Activated CD8-positive, alpha-beta T cell treated with anti-CD3 and anti-CD28 coated beads, Interleukin-2, amount 10 ng/mL, durations not matched to agents 7 days and 5 days (primary cell): ENCODE results near the gene ANKS1B. TPM values are rescaled to one million over a fixed set of nuclear protein-coding genes. Genes with fewer than 3 reads are reported as not detected.

ENCODE experiments used
- ATAC-seq: fragments of 150-1000 bp; cut with Tn5 transposase; one replicate; pipeline ENCODE4 v1.10.0; 2021; ENCODE audit warnings: moderate library complexity
- CTCF ChIA-PET: fragments of 350-600 bp; sonication (Branson Sonifier 250); formaldehyde crosslinking; loops from one replicate; lab custom pipeline; 2021; ENCODE audit warnings: antibody characterized with exemption; lab: Charles Lee
- POLR2A ChIA-PET: fragments of 350-600 bp; sonication (Branson Sonifier 250); formaldehyde crosslinking; loops from one replicate; lab custom pipeline; 2021; ENCODE audit warnings: antibody characterized with exemption; lab: Charles Lee
- DNase-seq: peaks from one replicate; pipeline ENCODE4 v3.0.0-alpha.2; 2020
- H3K27ac Mint-ChIP-seq: one replicate; pipeline ENCODE4 v1.8.0; 2021; ENCODE audit warnings: mild to moderate bottlenecking, mixed read lengths
- H3K27me3 Mint-ChIP-seq: one replicate; pipeline ENCODE4 v1.8.0; 2021; ENCODE audit warnings: low read depth, mixed read lengths
- H3K36me3 Mint-ChIP-seq: one replicate; pipeline ENCODE4 v1.8.0; 2021; ENCODE audit warnings: low read depth, mixed read lengths
- H3K4me1 Mint-ChIP-seq: one replicate; pipeline ENCODE4 v1.8.0; 2021; ENCODE audit warnings: low read depth, mixed read lengths
- H3K4me3 Mint-ChIP-seq: one replicate; pipeline ENCODE4 v1.8.0; 2021; ENCODE audit warnings: mild to moderate bottlenecking, mixed read lengths
- H3K9me3 Mint-ChIP-seq: one replicate; pipeline ENCODE4 v1.8.0; 2022; ENCODE audit warnings: mixed read lengths; ENCODE audit not compliant: insufficient read depth
- total RNA-seq, 2 experiments: library from RNA; stranded (reverse); gene quantifications; one replicate each; pipeline ENCODE4 v1.2.3, GENCODE V29; 2021

ANKS1B gene
- total RNA-seq, 2 experiments from 2014 or later: not detected

GRCh38 chr12:98735821-98736220 is 1248.9 kb downstream of the ANKS1B start:
- Mint-ChIP-seq H3K4me3 (no peak overlapping the region), H3K27me3 (no peaks in the 10 kb centered on the region), H3K4me1 (no peaks in the 10 kb centered on the region), H3K9me3 (no peaks in the 10 kb centered on the region), H3K36me3 (peaks cover 11% of the 10 kb centered on the region), H3K27ac (no peak overlapping the region)
- DNase-seq: no peak
- no peak for ATAC-seq
- ChIA-PET CTCF (interaction anchor here (1.2 kb wide), 1 partner anchor 14 kb away, joined by 3 read pairs; no protein-coding TSS in a partner anchor), POLR2A (no interaction called here)

- peaks cover 24% of the 10 kb centered on the region for H3K36me3 Mint-ChIP-seq
- no peaks in the 10 kb centered on the region for H3K27me3 Mint-ChIP-seq
- no peak overlapping the region for H3K27ac Mint-ChIP-seq
- ATAC-seq (no peak), DNase-seq (no peak)
- no peaks in the 10 kb centered on the region for H3K9me3 Mint-ChIP-seq
- ChIA-PET CTCF (interaction anchor here (1.2 kb wide), 1 partner anchor 9 kb away, joined by 3 read pairs; no protein-coding TSS in a partner anchor), POLR2A (no interaction called here)
- H3K4me3 Mint-ChIP-seq: no peak overlapping the region
- no peaks in the 10 kb centered on the region for H3K4me1 Mint-ChIP-seq
These were observed 1250.9 kb downstream of the ANKS1B start for GRCh38 chr12:98733667-98734350.

- H3K4me3 Mint-ChIP-seq: no peak overlapping the region
- CTCF ChIA-PET: interaction anchor here (0.8 to 2.4 kb wide), 2 partner anchors 11 to 13 kb away, joined by 3 to 11 read pairs; no protein-coding TSS in a partner anchor
- POLR2A ChIA-PET: no interaction called here
- ATAC-seq: no peak
- peaks cover 33% of the 10 kb centered on the region for H3K36me3 Mint-ChIP-seq
- no peaks in the 10 kb centered on the region for H3K4me1 Mint-ChIP-seq
- H3K27me3 Mint-ChIP-seq: no peaks in the 10 kb centered on the region
- H3K9me3 Mint-ChIP-seq: no peaks in the 10 kb centered on the region
- no peak for DNase-seq
- no peak overlapping the region for H3K27ac Mint-ChIP-seq
These were observed 1254.3 kb downstream of the ANKS1B start for GRCh38 chr12:98730412-98730811.

GRCh38 chr12:98727196-98727595 is 1257.5 kb downstream of the ANKS1B start:
- Mint-ChIP-seq H3K9me3 (no peaks in the 10 kb centered on the region), H3K27me3 (no peaks in the 10 kb centered on the region), H3K4me1 (peaks cover 4% of the 10 kb centered on the region), H3K4me3 (no peak overlapping the region), H3K27ac (no peak overlapping the region), H3K36me3 (peaks cover 36% of the 10 kb centered on the region)
- ATAC-seq: no peak
- no peak for DNase-seq
- CTCF ChIA-PET: no interaction called here
- POLR2A ChIA-PET: no interaction called here

GRCh38 chr12:98725476-98726247 is 1259.1 kb downstream of the ANKS1B start:
- Mint-ChIP-seq H3K27ac (no peak overlapping the region), H3K36me3 (peaks cover 31% of the 10 kb centered on the region), H3K4me3 (no peak overlapping the region), H3K9me3 (no peaks in the 10 kb centered on the region), H3K27me3 (no peaks in the 10 kb centered on the region), H3K4me1 (peaks cover 4% of the 10 kb centered on the region)
- ATAC-seq (peak; percentile 88), DNase-seq (peak; percentile 67)
- ChIA-PET CTCF (interaction anchor here (0.8 to 2.1 kb wide), 8 partner anchors 13 to 272 kb away, joined by 4 to 11 read pairs (median 6); no protein-coding TSS in a partner anchor), POLR2A (no interaction called here)

GRCh38 chr12:98724384-98725155 is 1260.2 kb downstream of the ANKS1B start:
- ATAC-seq (no peak), DNase-seq (no peak)
- no peaks in the 10 kb centered on the region for H3K27me3 Mint-ChIP-seq
- no peak overlapping the region for H3K4me3 Mint-ChIP-seq
- H3K4me1 Mint-ChIP-seq: peaks cover 4% of the 10 kb centered on the region
- ChIA-PET POLR2A (no interaction called here), CTCF (interaction anchor here (0.7 to 2.1 kb wide), 9 partner anchors 10 to 274 kb away, joined by 3 to 11 read pairs (median 5); no protein-coding TSS in a partner anchor)
- peaks cover 25% of the 10 kb centered on the region for H3K36me3 Mint-ChIP-seq
- no peaks in the 10 kb centered on the region for H3K9me3 Mint-ChIP-seq
- no peak overlapping the region for H3K27ac Mint-ChIP-seq

- no peak overlapping the region for H3K4me3 Mint-ChIP-seq
- no peaks in the 10 kb centered on the region for H3K27me3 Mint-ChIP-seq
- ATAC-seq (no peak), DNase-seq (no peak)
- no peaks in the 10 kb centered on the region for H3K9me3 Mint-ChIP-seq
- H3K36me3 Mint-ChIP-seq: peaks cover 28% of the 10 kb centered on the region
- H3K4me1 Mint-ChIP-seq: peaks cover 4% of the 10 kb centered on the region
- CTCF ChIA-PET: interaction anchor here (0.9 kb wide), 2 partner anchors 14 to 277 kb away, joined by 3 read pairs; no protein-coding TSS in a partner anchor
- POLR2A ChIA-PET: no interaction called here
- H3K27ac Mint-ChIP-seq: no peak overlapping the region
These were observed 1263.5 kb downstream of the ANKS1B start for GRCh38 chr12:98721204-98721702.

- Mint-ChIP-seq H3K27ac (no peak overlapping the region), H3K36me3 (peaks cover 27% of the 10 kb centered on the region), H3K27me3 (no peaks in the 10 kb centered on the region), H3K4me3 (no peak overlapping the region), H3K9me3 (no peaks in the 10 kb centered on the region), H3K4me1 (peaks cover 4% of the 10 kb centered on the region)
- no peak for DNase-seq
- ATAC-seq: no peak
- POLR2A ChIA-PET: interaction anchor here (0.6 kb wide), 1 partner anchor 116 kb away, joined by 3 read pairs; no protein-coding TSS in a partner anchor
- CTCF ChIA-PET: no interaction called here
These were observed 1264.9 kb downstream of the ANKS1B start for GRCh38 chr12:98719515-98720504.

GRCh38 chr12:98714426-98714825 is 1270.3 kb downstream of the ANKS1B start:
- no peak overlapping the region for H3K27ac Mint-ChIP-seq
- POLR2A ChIA-PET: no interaction called here
- H3K4me1 Mint-ChIP-seq: no peaks in the 10 kb centered on the region
- peaks cover 32% of the 10 kb centered on the region for H3K36me3 Mint-ChIP-seq
- no peaks in the 10 kb centered on the region for H3K9me3 Mint-ChIP-seq
- no peaks in the 10 kb centered on the region for H3K27me3 Mint-ChIP-seq
- H3K4me3 Mint-ChIP-seq: no peak overlapping the region
- CTCF ChIA-PET: no interaction called here
- DNase-seq: no peak
- no peak for ATAC-seq

- no peaks in the 10 kb centered on the region for H3K9me3 Mint-ChIP-seq
- no peak overlapping the region for H3K4me3 Mint-ChIP-seq
- ChIA-PET POLR2A (no interaction called here), CTCF (no interaction called here)
- ATAC-seq (no peak), DNase-seq (no peak)
- peaks cover 27% of the 10 kb centered on the region for H3K36me3 Mint-ChIP-seq
- no peak overlapping the region for H3K27ac Mint-ChIP-seq
- H3K27me3 Mint-ChIP-seq: no peaks in the 10 kb centered on the region
- H3K4me1 Mint-ChIP-seq: no peaks in the 10 kb centered on the region
These were observed 1275.7 kb downstream of the ANKS1B start for GRCh38 chr12:98709022-98709421.
